Hematopoietic multipotent progenitor cell treated with erythropoietin and hydrocortisone succinate and interleukin-3 and kit ligand, for 17 days (in vitro differentiated cells): Measurements from ENCODE around the gene ADAMTSL5.
A peak's percentile ranks its signal among the peaks of the same experiment; 100 is the strongest.

ENCODE experiments used
- DNase-seq: peaks from one replicate; pipeline ENCODE4 v3.0.0-alpha.2; 2015; ENCODE audit warnings: low spot score

The ADAMTSL5 gene

DNA sequence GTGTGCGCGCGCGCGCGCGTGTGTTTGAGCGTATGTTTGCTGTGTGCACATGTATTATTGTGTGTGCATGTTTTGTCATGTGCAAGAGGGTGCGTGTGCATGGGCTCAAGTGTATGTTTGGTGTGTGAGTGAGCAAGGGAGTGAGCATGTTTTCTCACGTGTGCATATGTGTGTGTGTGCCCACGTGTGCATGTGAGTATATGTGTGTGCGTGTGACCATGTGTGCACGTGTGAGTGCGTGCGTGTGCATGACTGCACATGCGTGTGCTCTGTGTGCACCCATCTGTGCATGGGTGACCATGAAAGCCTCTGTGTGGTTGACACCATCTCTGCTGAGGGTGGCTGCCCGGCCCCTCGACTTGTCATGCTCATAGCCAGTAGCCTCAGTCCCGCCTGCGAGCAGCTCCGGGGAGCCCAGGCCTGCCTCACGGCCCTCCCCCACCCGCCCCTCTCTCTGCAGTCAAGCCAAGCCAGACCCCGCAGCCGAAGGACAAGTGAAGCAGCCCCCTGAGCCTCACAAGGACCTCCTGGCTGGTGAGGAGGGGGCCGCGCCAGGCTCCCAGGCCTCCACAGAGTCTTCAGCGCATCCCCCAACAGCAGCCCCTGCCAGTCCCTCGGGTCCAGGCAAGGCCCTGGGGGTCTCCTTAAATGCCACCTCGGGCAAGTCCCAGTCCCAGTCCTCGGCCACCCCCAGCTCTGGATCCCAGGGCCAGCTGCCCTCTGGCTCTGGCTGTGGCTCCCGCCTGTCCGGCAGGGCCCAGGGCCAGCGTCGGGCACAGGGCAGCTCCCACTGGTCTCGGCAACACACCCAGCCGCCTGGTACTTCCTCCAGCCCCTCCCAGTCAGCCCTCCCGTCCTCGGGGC, 15.9 kb downstream of the ADAMTSL5 start:
- DNase-seq = no peak

GRCh38 chr19:1495799-1496713, 16.8 kb downstream of the ADAMTSL5 start:
- DNase-seq = no peak

GRCh38 chr19:1495051-1495798, 17.6 kb downstream of the ADAMTSL5 start:
- no peak for DNase-seq

DNA sequence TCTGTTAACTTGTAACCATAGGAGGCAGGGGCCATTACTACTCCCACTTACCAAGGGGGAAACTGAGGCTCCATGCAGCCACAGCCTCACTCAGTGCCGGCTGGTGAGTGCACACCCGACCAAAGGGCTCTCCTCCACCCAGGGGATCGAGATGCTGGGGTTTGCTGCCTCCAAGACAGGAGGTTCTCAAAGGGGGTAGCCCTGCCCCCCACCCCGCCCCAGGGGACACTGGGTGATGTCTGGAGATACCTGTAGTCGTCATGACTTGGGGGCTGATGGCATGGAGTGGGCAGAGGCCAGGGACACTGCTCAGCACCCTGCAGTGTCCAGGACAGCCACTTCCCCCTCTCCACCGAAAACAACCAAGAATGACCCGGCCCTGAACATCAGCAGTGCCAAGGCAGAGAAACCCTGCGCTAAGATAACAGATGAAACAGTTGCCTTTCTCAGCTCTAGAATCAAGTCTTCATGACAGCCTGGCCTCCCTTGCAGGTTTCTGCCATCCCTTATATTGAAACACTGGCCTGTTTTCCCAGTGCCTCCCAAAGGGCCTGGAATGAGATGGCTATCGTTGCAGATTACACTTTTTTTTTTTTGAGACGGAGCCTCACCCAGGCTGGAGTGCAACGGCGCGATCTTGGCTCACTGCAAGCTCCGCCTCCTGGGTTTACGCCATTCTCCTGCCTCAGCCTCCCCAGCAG, 18.6 kb downstream of the ADAMTSL5 start:
- no peak for DNase-seq

GRCh38 chr19:1492474-1493006, 20.3 kb downstream of the ADAMTSL5 start:
- no peak for DNase-seq

- DNase-seq = no peak
Observed at GRCh38 chr19:1491849-1492170, 21.0 kb downstream of the ADAMTSL5 start.

DNA sequence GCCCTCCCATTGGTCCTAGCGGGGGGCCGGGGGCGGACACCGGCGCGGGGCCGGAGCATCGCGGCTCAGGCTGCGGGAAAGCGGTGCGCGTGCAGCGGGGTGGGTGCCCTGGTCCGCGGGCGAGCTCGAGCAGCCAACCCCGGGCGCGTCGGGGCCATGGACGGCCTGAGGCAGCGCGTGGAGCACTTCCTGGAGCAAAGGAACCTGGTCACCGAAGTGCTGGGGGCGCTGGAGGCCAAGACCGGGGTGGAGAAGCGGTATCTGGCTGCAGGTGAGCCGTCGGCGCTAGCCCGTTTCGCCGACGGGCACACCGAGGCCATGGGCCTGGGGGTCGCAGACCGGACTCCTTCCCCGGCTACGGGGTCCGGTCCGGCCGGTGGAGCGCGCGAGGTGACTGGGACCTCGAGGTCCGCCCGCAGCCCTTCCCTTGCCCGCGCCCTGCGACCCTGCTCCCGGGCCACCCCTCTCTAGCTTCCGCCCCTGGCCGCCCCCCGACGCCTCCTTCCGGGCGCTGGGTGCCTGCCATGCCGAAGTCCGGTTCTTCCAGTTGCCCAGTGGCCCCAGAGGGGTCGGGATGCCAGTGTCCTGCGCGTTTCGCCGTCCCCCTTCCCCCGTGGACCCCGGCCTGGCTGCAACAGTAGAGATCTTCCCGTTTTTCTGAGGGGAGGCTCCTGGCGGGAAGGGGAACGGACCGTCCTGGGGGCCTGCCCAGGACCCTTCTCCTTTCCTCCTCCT, 21.5 kb downstream of the ADAMTSL5 start, which contains the start of gene REEP6:
Gene REEP6 (plus strand): TSS at position 68 of the 735 bp plus-strand sequence. CDS start 89 bp downstream, at position 157.
- DNase-seq = no peak

DNA sequence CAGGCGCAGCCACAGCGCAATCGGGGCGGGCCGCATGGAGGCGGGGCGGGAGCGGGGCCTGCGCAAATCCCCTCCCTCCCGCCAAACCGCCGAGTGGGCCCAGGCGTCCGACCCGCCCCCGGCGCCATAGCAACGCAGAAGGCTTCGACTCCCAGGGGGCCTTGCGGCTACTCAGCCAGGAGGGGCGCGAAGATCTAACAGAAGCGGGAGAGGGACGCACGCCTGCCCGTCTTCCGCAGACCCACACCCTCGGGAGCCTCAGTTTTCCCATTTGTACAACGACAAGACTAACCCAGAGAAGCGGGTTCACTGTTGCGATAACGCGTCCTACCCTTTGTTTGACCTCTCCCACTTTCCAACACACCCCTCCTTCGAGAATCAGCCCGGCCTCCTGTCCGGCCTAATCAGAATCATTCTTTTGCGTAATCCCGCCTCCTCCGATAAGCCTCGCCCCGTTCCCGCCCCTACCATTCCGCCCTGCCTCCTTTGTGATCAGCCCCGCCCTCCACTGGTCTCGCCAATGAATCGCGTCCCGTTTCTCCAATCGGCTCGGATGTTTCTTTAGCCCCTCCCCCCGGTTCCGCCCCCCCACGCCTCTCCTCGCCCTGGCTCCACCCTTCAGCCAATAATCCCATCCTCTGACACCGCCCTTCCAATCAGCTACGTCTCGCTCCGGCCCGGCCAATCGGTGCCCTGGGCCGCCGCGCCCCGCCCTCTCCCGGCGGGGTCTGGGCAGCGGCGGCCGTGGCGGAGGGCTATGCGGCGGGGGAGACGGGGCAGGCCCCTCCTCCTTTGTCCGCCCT, 22.3 kb downstream of the ADAMTSL5 start, which contains the start of gene PCSK4:
Gene PCSK4 (minus strand): TSS at position 40 of the 803 bp plus-strand sequence. CDS start 4 bp downstream, at position 36.
- peak; percentile 95 for DNase-seq

GRCh38 chr19:1489463-1490310, 23.1 kb downstream of the ADAMTSL5 start:
- DNase-seq = no peak

- no peak for DNase-seq
Observed at GRCh38 chr19:1488282-1488601, 24.6 kb downstream of the ADAMTSL5 start.

DNA sequence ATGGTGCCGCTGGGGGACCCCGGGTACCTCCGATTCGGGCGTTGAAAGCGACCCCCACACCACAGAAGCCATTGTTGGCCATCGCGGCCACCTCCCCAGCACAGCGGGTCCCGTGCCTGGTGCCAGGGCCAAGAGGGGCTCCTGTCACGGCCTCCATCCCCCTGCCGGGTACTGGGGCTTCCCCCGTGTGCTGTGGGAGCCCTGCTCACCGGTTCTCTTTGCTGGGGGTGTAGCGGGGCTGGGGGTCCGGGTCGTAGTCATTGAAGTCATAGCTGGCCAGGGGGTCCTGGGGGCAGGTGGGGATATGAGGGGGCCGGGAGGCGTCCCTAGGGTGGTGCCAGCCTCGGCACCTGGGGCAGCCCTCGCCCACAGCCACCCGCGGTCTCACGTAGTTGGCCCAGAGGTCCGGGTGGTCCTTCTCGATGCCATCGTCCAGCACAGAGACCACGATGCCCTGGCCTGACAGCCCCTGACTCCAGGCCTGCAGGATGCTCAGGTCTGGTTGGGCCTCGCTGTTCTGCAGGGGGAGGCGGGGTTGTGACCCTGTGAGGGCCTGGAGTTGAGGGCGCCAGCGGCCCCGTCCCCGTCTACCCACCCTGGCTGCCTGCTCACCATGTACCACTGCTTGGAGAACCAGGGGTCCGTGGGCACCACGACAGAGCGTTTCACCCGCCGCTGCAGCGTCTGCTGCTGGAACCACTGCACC, 25.1 kb downstream of the ADAMTSL5 start:
- DNase-seq = no peak

GRCh38 chr19:1486720-1487575, 25.9 kb downstream of the ADAMTSL5 start:
- DNase-seq = no peak

DNA sequence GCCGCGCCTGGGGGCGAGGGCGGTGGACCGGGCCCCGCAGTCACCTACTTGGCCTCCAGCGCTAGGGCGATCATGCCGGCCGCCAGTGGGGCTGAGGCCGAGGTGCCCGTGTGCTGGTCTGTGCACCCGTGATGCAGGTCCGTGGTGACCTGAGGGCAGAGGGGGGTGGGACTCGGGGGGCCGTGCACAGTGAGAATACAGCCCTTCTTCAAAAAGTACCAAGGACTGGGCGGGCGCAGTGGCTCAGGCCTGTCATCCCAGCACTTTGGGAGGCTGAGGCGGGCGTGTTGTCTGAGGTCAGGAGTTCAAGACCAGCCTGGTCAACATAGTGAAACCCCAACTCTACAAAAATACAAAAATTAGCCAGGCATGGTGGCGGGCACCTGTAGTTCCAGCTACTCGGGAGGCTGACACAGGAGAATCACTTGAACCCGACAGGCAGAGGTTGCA, 28.8 kb downstream of the ADAMTSL5 start:
- DNase-seq = no peak

- DNase-seq = no peak
Observed at GRCh38 chr19:1483131-1483978, 29.5 kb downstream of the ADAMTSL5 start.

GRCh38 chr19:1482361-1483130, 30.3 kb downstream of the ADAMTSL5 start:
- no peak for DNase-seq
